ENCODE data around the gene SGSM1. TPM values are rescaled to one million over a fixed set of nuclear protein-coding genes. Genes with fewer than 3 reads are reported as not detected.
"Not testable (repeated sequence)": the region's sequence is repeated elsewhere in the genome, so short reads cannot be mapped to it uniquely, and the experiment has no call there.

The SGSM1 gene
- total RNA-seq, 2 donors from 2014 or later = 1.6 to 3.0 TPM

GRCh38 chr22:24836282-24836681, 30.3 kb downstream of the SGSM1 start:
- no peak overlapping the region for H3K27ac ChIP-seq (ENCODE audit: low read depth, low read length)
- H3K9ac ChIP-seq (ENCODE audit: extremely low read depth, low read length, poor library complexity, severe bottlenecking) = no peak overlapping the region
- H3K9me3 ChIP-seq (ENCODE audit: control insufficient read depth, low read length) = no peaks in the 10 kb centered on the region
- no peak overlapping the region for H3K4me3 ChIP-seq (ENCODE audit: low read length)
- no peaks in the 10 kb centered on the region for H3K4me1 Mint-ChIP-seq
- no peaks in the 10 kb centered on the region for H3K9me3 Mint-ChIP-seq
- no peak overlapping the region for H3K27ac Mint-ChIP-seq
- H3K36me3 ChIP-seq (ENCODE audit: control insufficient read depth, insufficient read depth, low read length) = no peaks in the 10 kb centered on the region
- no peak for DNase-seq
- no peak for TF ChIP-seq CTCF (conservative IDR thresholded peaks at IDR 0.05)
- H3K27me3 ChIP-seq (ENCODE audit: control insufficient read depth, insufficient read depth, low read length, poor library complexity, severe bottlenecking) = no peaks in the 10 kb centered on the region
- H3K4me1 ChIP-seq (ENCODE audit: control insufficient read depth, insufficient read depth, low read length) = no peaks in the 10 kb centered on the region
- 78 to 88% methylated on average over 1 of the region's 1 CpG for WGBS, 2 experiments (ENCODE audit: insufficient coverage in 1 of 2, insufficient read length in 1 of 2)
- no peaks in the 10 kb centered on the region for H3K27me3 Mint-ChIP-seq (ENCODE audit: insufficient read depth)
- H3K4me3 Mint-ChIP-seq = no peak overlapping the region
- no peaks in the 10 kb centered on the region for H3K36me3 Mint-ChIP-seq (ENCODE audit: low read depth)

DNA sequence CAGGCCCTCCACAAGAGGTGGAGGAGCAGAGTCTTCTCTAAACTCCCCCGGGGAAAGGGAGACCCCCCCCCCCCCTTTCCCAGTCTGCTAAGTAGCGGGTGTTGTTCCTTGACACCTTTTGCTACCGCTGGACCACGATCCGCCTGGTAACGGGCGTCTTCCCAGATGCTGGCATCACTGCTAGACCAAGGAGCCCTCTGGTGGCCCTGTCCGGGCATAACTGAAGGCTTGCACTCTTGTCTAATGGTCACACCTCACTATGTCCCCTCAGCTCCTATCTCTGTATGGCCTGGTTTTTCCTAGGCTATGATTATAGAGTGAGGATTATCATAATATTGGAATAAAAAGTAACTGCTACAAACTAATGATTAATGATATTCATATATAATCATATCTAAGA, 31.5 kb downstream of the SGSM1 start:
- H3K9ac ChIP-seq (ENCODE audit: extremely low read depth, low read length, poor library complexity, severe bottlenecking); H3K4me1 ChIP-seq (ENCODE audit: control insufficient read depth, insufficient read depth, low read length); H3K4me1 Mint-ChIP-seq; H3K9me3 ChIP-seq (ENCODE audit: control insufficient read depth, low read length); H3K9me3 Mint-ChIP-seq; H3K4me3 Mint-ChIP-seq; H3K36me3 Mint-ChIP-seq (ENCODE audit: low read depth); DNase-seq; H3K36me3 ChIP-seq (ENCODE audit: control insufficient read depth, insufficient read depth, low read length); H3K27me3 Mint-ChIP-seq (ENCODE audit: insufficient read depth); H3K27me3 ChIP-seq (ENCODE audit: control insufficient read depth, insufficient read depth, low read length, poor library complexity, severe bottlenecking); H3K4me3 ChIP-seq (ENCODE audit: low read length); H3K27ac ChIP-seq (ENCODE audit: low read depth, low read length); H3K27ac Mint-ChIP-seq: not testable (repeated sequence)
- WGBS, 2 experiments (ENCODE audit: insufficient coverage in 1 of 2, insufficient read length in 1 of 2) = 67% methylated on average over 1 of the region's 8 CpGs; no CpG with 5 or more reads in 1 of the 2 experiments
- peak; percentile 47 for TF ChIP-seq CTCF (conservative IDR thresholded peaks at IDR 0.05)

- DNase-seq = no peak
- no peak overlapping the region for H3K27ac Mint-ChIP-seq
- 84% methylated on average over 1 of the region's 1 CpG; no CpG with 5 or more reads in 1 of the 2 experiments for WGBS, 2 experiments (ENCODE audit: insufficient coverage in 1 of 2, insufficient read length in 1 of 2)
Measured at GRCh38 chr22:24841261-24841660, 35.2 kb downstream of the SGSM1 start.

More at GRCh38 chr22:24841261-24841660, 35.2 kb downstream of the SGSM1 start:
- Histone ChIP-seq H3K27me3 (ENCODE audit: control insufficient read depth, insufficient read depth, low read length, poor library complexity, severe bottlenecking) (no peaks in the 10 kb centered on the region), H3K36me3 (ENCODE audit: control insufficient read depth, insufficient read depth, low read length) (no peaks in the 10 kb centered on the region), H3K27ac (ENCODE audit: low read depth, low read length) (no peak overlapping the region), H3K4me1 (ENCODE audit: control insufficient read depth, insufficient read depth, low read length) (no peaks in the 10 kb centered on the region), H3K4me3 (ENCODE audit: low read length) (no peak overlapping the region), H3K9me3 (ENCODE audit: control insufficient read depth, low read length) (no peaks in the 10 kb centered on the region), H3K9ac (ENCODE audit: extremely low read depth, low read length, poor library complexity, severe bottlenecking) (no peak overlapping the region)
- no peak overlapping the region for H3K4me3 Mint-ChIP-seq
- TF ChIP-seq CTCF (conservative IDR thresholded peaks at IDR 0.05) = no peak
- H3K36me3 Mint-ChIP-seq (ENCODE audit: low read depth) = no peaks in the 10 kb centered on the region
- no peaks in the 10 kb centered on the region for H3K9me3 Mint-ChIP-seq
- H3K27me3 Mint-ChIP-seq (ENCODE audit: insufficient read depth) = no peaks in the 10 kb centered on the region
- no peaks in the 10 kb centered on the region for H3K4me1 Mint-ChIP-seq

Measured in endodermal cell (in vitro differentiated cells).